GM04503 (cell line): Measurements from ENCODE around the gene NBEA.
"Not testable (repeated sequence)": the region's sequence is repeated elsewhere in the genome, so short reads cannot be mapped to it uniquely, and the experiment has no call there.

Experiments
- DNase-seq: peaks from one replicate; pipeline ENCODE4 v3.0.0-alpha.2; 2012; ENCODE audit warnings: low read depth

The NBEA gene, protein sequence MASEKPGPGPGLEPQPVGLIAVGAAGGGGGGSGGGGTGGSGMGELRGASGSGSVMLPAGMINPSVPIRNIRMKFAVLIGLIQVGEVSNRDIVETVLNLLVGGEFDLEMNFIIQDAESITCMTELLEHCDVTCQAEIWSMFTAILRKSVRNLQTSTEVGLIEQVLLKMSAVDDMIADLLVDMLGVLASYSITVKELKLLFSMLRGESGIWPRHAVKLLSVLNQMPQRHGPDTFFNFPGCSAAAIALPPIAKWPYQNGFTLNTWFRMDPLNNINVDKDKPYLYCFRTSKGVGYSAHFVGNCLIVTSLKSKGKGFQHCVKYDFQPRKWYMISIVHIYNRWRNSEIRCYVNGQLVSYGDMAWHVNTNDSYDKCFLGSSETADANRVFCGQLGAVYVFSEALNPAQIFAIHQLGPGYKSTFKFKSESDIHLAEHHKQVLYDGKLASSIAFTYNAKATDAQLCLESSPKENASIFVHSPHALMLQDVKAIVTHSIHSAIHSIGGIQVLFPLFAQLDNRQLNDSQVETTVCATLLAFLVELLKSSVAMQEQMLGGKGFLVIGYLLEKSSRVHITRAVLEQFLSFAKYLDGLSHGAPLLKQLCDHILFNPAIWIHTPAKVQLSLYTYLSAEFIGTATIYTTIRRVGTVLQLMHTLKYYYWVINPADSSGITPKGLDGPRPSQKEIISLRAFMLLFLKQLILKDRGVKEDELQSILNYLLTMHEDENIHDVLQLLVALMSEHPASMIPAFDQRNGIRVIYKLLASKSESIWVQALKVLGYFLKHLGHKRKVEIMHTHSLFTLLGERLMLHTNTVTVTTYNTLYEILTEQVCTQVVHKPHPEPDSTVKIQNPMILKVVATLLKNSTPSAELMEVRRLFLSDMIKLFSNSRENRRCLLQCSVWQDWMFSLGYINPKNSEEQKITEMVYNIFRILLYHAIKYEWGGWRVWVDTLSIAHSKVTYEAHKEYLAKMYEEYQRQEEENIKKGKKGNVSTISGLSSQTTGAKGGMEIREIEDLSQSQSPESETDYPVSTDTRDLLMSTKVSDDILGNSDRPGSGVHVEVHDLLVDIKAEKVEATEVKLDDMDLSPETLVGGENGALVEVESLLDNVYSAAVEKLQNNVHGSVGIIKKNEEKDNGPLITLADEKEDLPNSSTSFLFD (N-terminal part only)

DNA sequence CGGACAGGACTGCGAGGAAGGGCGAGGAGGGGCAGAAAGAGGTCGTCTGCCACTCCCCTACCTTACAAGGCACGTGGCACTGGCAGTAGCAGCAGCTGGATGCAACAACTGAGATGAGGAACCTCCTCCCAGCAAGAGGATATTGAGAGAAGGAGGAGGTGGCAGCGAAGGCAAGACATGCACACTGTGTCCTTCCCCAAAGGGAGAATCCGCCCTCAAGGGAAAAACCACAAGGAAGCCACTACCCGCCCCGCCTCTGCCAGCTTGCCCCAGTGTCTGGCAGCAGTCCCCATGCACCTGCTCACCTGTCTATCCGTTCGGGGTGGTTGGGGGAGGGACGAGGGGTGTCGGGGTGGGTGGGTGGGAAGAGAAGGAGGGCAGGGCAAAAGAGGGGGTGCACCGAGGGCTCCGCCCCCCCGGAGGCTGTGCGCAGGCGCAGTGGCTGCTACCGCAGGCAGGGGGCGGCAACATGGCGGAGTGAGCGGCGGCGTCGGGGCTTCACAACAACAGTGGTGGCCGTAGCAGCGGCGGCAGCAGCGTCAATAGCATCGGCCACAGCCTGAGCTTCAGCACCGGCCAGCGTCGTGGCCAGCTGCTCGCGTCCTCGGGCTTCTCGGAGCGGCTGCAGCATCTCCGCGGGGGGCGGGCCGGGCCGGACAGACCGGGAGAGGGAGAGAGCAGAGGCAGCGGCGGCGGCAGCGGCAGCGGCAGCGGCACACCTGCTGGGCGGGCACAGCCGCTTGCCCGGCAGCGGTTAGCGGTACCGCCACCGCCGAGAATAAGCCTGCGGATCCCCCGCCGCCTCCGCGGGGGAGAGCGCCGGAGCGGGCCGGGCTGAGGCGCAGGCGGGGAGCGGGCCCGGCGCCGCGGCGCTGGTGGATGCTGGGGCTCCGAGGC, at the start of gene NBEA:
TSS of gene NBEA (plus strand) at position 436 of the 897 bp plus-strand sequence. CDS start 551 bp downstream, outside the sequence.
- DNase-seq = no peak

DNA sequence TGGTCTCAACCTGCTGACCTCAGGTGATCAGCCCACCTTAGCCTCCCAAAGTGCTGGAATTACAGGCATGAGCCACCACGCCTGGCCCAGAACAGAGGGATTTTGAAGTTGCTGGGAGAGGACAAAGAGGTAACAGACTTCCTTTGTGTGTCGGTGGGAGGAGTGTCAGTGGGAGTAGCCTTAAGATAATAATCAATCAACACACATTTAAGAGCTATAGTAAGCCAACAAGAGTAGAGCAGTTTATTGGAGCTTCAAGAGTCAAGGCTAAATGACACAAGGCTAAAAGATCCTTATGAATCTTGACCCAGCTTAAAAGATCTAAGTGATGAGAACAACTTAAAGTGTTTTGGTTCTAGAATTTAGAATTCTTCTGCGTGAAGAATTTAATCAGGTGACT, 47.3 kb upstream of the NBEA start:
- no peak for DNase-seq

DNA sequence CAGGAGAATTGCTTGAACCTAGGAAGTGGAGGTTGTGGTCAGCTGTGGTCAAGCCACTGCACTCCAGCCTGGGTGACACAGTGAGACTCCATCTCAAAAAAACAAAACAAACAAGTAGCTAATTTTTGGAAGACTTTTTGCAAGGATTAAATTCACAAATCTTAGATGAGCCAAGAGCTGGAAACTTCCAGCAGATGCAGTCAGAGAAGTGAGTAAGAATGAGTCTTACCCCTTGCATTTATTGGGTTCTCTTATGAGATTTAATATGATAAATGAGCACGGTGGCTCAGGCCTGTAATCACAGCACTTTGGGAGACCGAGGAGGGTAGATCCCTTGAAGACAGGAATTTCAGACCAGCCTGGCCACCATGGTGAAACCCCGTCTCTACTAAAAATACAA, 44.9 kb upstream of the NBEA start:
- DNase-seq = no peak

DNA sequence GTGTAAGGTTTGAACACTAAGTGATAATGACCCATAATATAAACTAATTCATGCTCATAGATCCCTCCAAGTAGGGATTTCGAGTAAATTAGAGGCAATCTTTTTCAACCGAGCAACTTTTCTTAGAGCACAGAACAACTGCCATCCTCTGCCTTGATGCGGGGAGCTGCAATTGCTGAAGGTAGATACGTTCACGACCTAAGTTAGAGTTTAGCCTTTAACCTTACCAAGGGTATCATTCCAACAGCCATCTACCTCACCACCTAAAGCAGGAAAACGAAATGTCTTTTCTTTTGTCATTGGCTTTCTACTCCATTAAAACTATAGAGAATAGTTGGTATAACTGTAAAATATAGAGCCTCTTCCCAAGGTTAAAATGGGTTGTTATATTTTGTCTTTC, 42.2 kb upstream of the NBEA start:
- DNase-seq = no peak

DNA sequence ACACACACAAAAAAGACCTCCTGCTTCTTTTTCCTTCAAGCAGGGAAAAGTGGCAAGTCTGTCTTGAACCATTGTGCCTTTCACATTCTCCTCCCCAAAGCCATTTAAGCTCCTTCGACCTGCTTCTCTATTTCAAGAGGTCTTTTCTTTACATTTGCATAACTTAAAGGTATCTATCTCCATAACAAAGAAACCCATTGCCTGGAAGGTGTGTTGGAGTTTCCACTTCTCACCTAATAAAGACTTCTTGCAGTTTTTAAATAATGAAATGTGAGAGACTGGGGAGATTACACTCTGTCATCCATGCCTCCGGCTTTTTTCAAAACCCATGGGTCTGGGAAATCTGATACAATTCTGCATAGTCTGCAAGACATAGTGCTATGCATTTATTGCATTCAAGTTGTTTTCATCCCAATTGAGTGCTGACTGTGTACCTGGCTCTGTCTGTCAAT, 41.8 kb upstream of the NBEA start:
- DNase-seq = no peak

DNA sequence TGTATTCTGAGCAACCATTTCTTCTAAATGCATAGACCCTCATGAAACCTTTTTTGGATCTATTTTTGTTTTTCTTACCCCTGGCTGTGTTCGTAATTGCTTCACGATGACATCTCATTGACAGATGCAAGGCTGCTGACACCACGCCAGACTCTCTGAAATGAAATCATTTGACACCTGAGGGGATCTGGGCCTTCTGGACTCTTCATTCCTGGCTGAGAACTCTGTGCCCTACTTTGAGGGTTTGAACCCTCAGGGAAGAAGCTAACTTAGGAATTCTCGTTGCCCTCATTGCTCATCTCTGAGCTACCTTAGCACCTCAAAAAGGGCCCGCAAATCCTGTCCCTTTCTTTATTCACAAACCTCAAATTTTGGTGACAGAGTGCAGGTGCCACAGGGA, 40.5 kb upstream of the NBEA start:
- DNase-seq = no peak

DNA sequence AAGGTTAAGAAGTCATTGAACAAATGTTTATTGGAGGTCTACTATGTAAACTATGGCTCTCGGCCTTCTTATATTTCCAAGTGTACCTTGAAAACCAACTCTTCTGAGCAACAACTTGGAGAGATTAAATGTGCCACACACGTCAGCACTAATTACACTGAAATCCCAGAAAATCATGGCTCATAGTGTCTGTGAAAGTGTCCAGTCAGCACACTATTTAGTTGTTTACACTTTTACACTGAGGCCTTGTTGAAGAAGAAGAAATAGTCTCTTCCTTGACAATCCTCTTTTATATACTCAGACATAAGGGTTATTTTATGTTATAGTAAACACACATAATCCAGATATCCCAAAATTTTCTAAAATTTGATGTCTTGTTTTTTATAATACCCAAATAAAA, 30.9 kb upstream of the NBEA start:
- no peak for DNase-seq

DNA sequence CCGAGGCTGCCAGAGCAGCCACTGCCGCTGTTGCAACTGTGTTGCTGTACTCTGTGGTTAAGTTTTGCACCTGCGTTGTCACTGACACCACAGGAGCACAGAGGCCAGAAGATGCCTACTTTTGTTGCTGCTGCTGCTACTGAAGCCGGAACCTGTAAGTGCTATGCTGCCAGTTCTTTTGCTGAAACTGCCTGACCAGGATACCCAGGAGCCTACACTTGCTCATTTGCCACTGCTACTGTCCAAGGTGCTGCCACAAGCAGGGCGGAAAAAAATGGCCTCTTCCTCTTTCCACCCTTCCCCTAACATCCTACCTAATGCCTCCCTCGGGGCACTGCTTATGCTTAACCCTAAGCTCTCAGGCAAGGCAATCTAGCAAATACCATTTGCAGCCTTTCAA, 29.0 kb upstream of the NBEA start:
- DNase-seq = no peak

DNA sequence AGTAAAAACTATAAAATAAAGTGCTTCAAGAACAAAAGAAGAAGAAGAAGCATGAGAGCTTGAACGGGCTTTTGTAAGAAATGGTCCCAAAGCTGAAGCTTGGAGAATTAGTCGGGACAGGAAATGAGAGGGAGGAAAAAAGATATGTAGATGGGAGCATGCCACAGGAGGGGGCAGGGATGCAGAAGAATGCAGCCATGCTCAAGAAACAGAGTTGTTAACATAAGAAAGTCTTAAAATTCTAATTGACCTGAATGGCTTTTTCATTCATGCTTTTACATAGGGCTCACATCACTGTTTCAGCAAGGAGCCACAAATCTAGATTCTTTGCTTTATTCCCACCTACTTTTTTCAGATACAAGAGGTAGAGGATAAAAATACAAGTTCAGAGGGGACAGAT, 27.7 kb upstream of the NBEA start:
- no peak for DNase-seq

DNA sequence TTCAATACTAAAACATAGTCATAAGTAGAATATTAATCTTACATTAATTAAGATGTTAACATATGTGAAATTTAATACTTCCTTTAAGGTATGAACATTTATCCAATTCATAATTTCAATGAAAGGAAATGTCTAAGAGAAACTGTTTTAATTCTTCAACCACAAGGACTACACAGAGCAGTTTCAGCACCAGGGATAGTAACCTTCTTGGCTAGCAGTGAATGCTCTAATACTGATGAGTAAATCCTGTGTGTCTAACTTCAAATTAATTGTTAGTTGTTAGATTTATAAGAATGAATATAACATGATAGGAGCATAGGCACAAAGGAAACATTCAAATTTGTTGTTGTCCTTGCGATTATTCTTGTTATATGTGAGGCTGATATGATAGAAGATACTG, 15.6 kb upstream of the NBEA start:
- DNase-seq = no peak

DNA sequence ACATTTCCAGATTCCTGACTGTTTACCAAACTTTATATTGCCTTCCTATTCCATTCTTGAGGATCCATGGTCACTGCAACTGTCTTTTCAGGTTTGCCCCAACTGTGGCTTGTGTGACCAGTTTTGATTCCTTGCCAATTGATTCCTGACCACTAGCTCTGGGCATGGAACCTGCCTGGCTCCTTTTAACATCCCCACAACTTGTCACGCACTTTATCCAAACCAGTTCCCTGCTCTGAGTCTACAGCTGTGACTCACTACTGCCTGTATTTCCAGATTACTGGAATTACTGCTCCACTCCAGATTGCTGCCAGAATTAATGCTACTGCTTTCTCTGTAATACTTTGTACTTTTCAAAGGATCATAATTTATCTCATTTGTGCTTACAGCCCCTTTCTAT, 13.4 kb upstream of the NBEA start:
- DNase-seq = not testable (repeated sequence)

DNA sequence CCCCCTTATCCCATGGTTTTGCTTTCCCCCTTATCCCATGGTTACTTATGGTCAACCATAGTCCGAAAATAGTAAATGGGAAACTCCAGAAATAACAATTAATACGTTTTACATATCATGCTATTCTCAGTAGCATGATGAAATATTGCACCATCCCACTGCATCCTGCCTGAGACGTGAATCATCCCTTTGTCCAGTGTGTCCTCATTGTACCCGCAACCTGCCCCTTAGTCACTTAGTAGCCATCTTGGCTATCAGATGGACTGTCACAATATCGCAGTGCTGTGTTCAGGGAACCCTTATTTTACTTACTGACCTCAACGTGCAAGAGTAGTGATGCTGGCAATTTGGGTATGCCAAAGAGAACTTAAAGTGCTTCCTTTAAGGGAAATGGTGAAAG, 10.5 kb upstream of the NBEA start:
- DNase-seq = no peak

DNA sequence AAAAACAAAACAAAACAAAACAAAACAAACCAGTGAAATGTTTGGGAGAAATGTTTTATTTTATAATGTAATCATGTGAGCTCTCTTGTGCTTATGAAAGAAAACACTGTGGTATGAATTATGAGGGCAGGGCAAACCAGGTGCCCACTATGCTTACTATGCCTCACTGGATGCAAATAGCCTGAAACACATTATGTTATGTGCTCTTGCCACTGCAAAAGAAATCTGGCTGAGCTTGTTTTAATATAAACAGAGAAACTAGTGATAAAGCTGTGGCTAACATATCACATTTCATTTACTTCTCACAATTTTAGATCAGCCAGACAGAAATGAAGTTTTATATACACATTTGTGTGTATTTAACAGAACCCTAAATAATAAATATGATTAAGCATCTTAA, 8.7 kb upstream of the NBEA start:
- DNase-seq = no peak

DNA sequence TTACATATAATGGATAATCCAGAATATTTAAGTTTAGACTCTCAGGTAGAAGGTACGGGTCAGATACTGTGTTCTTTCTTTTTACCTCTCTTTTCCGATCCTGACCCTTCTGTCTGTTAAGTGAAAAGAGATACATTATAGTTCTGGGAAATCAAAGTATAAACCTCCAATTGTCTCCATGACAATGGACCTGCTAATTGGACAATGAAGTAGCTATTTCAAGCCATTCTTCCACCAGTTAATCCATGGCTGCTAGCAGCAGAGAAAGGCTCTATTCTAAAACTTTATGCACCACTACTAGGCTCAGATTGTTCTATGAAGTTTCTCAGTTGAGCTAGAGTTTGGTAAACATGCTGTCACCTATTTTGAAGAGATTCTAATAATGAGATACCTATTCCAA, 8.3 kb upstream of the NBEA start:
- DNase-seq = no peak

DNA sequence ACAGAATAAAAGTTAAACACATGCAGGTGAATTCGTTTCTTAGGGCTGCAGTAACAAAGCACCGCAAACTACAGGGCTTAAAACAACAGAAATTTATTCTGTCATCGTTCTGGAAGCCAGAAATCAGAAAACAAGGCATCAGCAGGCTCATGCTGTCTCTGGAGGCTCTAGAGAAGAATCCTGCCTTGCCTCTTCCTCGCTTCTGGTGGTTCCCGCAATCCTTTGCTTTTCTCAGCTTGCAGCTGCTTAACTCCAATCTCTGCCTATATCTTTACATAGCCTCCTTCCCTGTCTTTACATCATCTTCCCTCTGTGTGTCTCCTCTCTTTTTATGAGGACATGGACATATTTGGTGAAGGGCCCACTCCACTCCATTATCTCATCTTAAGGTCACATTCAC, 6.2 kb upstream of the NBEA start:
- no peak for DNase-seq

DNA sequence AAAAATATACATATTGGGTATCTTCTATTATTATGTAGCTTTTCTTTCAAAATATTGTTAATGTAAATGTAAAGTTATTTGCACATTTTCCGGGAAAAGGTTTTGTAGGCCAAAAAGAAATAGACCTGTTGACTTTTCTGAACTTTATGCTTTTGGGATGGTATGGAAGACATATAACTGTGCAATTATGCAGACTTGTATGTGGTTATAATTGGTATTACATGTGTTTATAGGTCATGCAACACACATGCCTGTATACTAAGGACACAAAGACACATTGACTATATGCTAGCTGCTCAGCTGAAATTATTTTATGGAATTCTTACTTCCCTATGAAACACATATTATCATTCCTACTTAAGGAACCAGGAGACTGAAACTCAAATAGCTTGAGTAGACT, 2.3 kb upstream of the NBEA start:
- no peak for DNase-seq

DNA sequence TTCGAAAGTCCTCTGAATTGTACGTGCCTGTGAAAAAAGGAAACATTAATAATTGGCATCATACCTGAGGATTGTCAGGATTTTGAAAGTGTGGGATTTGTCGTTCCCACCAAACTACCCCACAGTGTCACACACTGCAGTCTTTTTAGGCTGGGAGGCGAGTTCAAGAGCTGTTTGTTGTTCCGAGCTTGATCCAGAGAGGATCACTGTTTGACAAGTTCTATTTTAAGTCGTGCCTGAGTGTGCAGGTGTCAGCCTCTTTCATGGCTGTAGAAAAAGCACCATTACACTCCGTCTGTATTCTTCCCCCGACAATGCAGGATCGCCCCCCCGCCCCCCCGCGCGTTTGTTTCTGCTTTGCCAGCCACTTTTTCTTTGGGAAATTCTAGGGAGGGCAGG, 635 bp upstream of the NBEA start:
- no peak for DNase-seq

DNA sequence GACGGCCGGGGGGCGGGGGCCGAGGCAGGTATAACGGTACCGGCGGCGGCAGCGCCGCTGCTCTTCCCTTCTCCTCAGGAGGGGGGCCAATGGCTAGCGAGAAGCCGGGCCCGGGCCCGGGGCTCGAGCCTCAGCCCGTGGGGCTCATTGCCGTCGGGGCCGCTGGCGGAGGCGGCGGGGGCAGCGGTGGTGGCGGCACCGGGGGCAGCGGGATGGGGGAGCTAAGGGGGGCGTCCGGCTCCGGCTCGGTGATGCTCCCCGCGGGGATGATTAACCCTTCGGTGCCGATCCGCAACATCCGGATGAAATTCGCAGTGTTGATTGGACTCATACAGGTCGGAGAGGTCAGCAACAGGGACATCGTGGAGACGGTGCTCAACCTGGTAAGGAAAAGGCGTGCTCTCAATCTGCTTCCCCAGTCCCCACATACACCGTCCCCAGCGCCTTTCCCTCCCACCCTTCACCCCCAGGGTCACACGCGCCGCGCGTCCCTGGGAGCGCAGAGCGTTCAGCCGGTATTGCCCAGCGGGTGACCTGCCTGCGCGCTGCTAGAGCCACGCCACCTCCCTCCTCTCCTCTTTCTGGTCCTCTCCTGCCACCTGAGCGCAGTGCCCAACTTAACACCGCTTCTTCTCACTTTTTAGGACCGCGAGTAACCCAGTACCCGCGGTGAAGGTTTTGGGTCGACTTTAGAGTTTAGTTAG, 814 bp downstream of the NBEA start:
- DNase-seq = no peak

DNA sequence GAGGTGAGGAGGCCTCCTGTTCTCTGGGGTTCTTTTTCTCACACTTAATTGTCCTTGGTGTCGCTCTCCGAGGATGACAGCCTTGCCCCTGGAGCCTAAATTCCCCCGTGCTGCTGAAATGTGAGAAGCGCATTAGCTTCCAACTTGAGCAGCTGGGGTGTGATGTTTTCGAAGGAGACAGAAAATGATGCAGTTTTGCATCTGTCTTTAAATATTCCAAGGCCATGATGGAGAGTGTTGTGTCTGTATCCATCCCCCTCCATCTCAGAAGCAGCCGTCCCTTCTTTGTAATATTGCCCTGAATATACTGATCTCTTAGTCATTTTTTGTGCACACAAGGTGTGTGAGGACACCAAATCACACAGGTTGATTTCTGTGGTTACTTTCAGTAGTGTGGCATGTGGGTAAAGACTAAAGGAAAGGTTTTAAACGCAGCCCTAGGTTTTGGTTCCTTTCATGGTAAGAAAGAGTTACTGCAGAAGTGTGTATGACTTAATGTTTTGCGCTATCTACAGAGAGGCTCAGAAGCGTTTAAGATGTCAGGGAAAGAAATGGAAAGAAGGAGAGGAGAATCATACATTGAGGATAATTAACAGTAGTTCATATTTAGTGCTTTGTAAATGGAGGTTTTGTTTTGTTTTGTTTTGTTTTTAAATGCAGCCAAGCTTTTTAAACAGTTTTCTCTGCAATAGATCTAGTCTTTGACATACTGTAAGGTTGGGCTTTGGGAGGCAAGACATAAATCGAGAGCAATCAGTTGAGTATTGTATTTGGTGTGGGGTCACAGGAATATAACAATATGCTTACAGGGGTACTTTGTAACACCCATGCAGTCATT, 1.6 kb downstream of the NBEA start:
- DNase-seq = no peak

DNA sequence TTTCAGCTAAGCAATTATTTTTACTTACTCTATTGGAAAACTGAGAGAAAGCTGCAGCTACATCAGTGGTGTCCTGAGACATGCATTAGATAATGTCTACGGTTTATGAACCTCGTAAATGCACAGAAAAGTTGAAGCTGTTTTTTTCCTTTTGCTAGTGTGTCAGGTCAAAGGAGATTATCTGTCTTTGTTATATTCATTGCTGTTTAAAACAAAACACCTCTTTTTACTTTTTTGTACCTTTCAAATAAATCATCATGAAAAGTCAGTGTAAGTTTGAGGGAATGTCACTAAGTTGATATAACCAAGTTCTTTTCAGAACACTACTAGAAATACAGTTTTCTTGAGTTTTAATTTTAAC, 2.2 kb downstream of the NBEA start:
- no peak for DNase-seq
